ENCODE measurements around the gene ADORA1.

The ADORA1 gene

GRCh38 chr1:203186446-203187303 is 59.1 kb downstream of the ADORA1 start, which contains the start of gene CHI3L1:
Gene CHI3L1 (minus strand): TSS chr1:203186704. CDS start chr1:203186623, 81 bp downstream.
- DNase-seq (ENCODE audit: low read depth in 2 of 2): no peak

GRCh38 chr1:203187304-203187685 is 59.8 kb downstream of the ADORA1 start:
- no peak for DNase-seq (ENCODE audit: low read depth in 2 of 2)

GRCh38 chr1:203187689-203188264 is 60.3 kb downstream of the ADORA1 start:
- no peak for DNase-seq (ENCODE audit: low read depth in 2 of 2)

- no peak for DNase-seq (ENCODE audit: low read depth in 2 of 2)
Measured at GRCh38 chr1:203188686-203189232, 61.2 kb downstream of the ADORA1 start.

- no peak for DNase-seq (ENCODE audit: low read depth in 2 of 2)
Measured at GRCh38 chr1:203189951-203190352, 62.4 kb downstream of the ADORA1 start.

- no peak for DNase-seq (ENCODE audit: low read depth in 2 of 2)
Measured at GRCh38 chr1:203190949-203191348, 63.4 kb downstream of the ADORA1 start.

- DNase-seq (ENCODE audit: low read depth in 2 of 2): no peak
Measured at GRCh38 chr1:203196371-203196770, 68.8 kb downstream of the ADORA1 start.

GRCh38 chr1:203197625-203198024 is 70.1 kb downstream of the ADORA1 start:
- DNase-seq (ENCODE audit: low read depth in 2 of 2): no peak

GRCh38 chr1:203199002-203199401 is 71.5 kb downstream of the ADORA1 start:
- no peak for DNase-seq (ENCODE audit: low read depth in 2 of 2)

- DNase-seq (ENCODE audit: low read depth in 2 of 2): no peak
Measured at GRCh38 chr1:203199481-203199815, 71.9 kb downstream of the ADORA1 start.

GRCh38 chr1:203199816-203200571 is 72.5 kb downstream of the ADORA1 start:
- DNase-seq (ENCODE audit: low read depth in 2 of 2): no peak

- no peak for DNase-seq (ENCODE audit: low read depth in 2 of 2)
Measured at GRCh38 chr1:203200916-203201315, 73.4 kb downstream of the ADORA1 start.

GRCh38 chr1:203201516-203202205 is 74.1 kb downstream of the ADORA1 start:
- no peak for DNase-seq (ENCODE audit: low read depth in 2 of 2)

GRCh38 chr1:203202431-203203245 is 75.1 kb downstream of the ADORA1 start:
- no peak for DNase-seq (ENCODE audit: low read depth in 2 of 2)

GRCh38 chr1:203204756-203205155 is 77.2 kb downstream of the ADORA1 start:
- DNase-seq (ENCODE audit: low read depth in 2 of 2): no peak

GRCh38 chr1:203206129-203206687 is 78.7 kb downstream of the ADORA1 start:
- DNase-seq (ENCODE audit: low read depth in 2 of 2): no peak

- DNase-seq (ENCODE audit: low read depth in 2 of 2): no peak
Measured at GRCh38 chr1:203207751-203208150, 80.2 kb downstream of the ADORA1 start.

GRCh38 chr1:203208181-203208580 is 80.7 kb downstream of the ADORA1 start:
- no peak for DNase-seq (ENCODE audit: low read depth in 2 of 2)

GRCh38 chr1:203210350-203210749 is 82.8 kb downstream of the ADORA1 start:
- no peak for DNase-seq (ENCODE audit: low read depth in 2 of 2)

GRCh38 chr1:203210988-203211387 is 83.5 kb downstream of the ADORA1 start:
- DNase-seq (ENCODE audit: low read depth in 2 of 2): no peak

- DNase-seq (ENCODE audit: low read depth in 2 of 2): no peak
Measured at GRCh38 chr1:203211812-203212211, 84.3 kb downstream of the ADORA1 start.
